HG02571 (cell line): ENCODE data around the gene SLC6A5.
A peak's percentile ranks its signal among the peaks of the same experiment; 100 is the strongest.

ENCODE experiments used
- ATAC-seq: cut with Tn5 transposase; IDR thresholded peaks from one replicate; pipeline ENCODE4 v1.9.1; 2021; ENCODE audit warnings: mild to moderate bottlenecking, moderate library complexity; ENCODE audit not compliant: unreplicated experiment

The SLC6A5 gene

GRCh38 chr11:20596205-20597153 lies 2.9 kb upstream of the SLC6A5 start:
- ATAC-seq: no peak

- ATAC-seq: no peak
Observed at GRCh38 chr11:20597154-20597679, 2.2 kb upstream of the SLC6A5 start.

- ATAC-seq: no peak
Observed at GRCh38 chr11:20597680-20598484, 1.5 kb upstream of the SLC6A5 start.

GRCh38 chr11:20598492-20598891 lies 916 bp upstream of the SLC6A5 start:
- ATAC-seq: no peak

GRCh38 chr11:20600020-20600346 lies 575 bp downstream of the SLC6A5 start:
- no peak for ATAC-seq

- no peak for ATAC-seq
Observed at GRCh38 chr11:20600551-20600950, 1.1 kb downstream of the SLC6A5 start.

- no peak for ATAC-seq
Observed at GRCh38 chr11:20601221-20601914, 2.0 kb downstream of the SLC6A5 start.

- no peak for ATAC-seq
Observed at GRCh38 chr11:20604295-20604803, 4.9 kb downstream of the SLC6A5 start.

GRCh38 chr11:20604864-20605601 lies 5.6 kb downstream of the SLC6A5 start:
- ATAC-seq: no peak

GRCh38 chr11:20605602-20606091 lies 6.2 kb downstream of the SLC6A5 start:
- no peak for ATAC-seq

GRCh38 chr11:20608934-20609333 lies 9.5 kb downstream of the SLC6A5 start:
- ATAC-seq: no peak

- ATAC-seq: peak; percentile 98
Observed at GRCh38 chr11:20609727-20610707, 10.6 kb downstream of the SLC6A5 start.

GRCh38 chr11:20610825-20611224 lies 11.4 kb downstream of the SLC6A5 start:
- no peak for ATAC-seq

GRCh38 chr11:20611445-20611844 lies 12.0 kb downstream of the SLC6A5 start:
- ATAC-seq: no peak

- ATAC-seq: no peak
Observed at GRCh38 chr11:20611892-20612291, 12.5 kb downstream of the SLC6A5 start.

- no peak for ATAC-seq
Observed at GRCh38 chr11:20612416-20612815, 13.0 kb downstream of the SLC6A5 start.

- no peak for ATAC-seq
Observed at GRCh38 chr11:20616920-20617319, 17.5 kb downstream of the SLC6A5 start.

GRCh38 chr11:20617346-20618005 lies 18.1 kb downstream of the SLC6A5 start:
- ATAC-seq: no peak
